Stimulated activated CD4-positive, alpha-beta T cell treated with anti-CD3 and anti-CD28 coated beads, Interleukin-1b, Interleukin-23, amount 100 ng/mL, for 4 hours (primary cell): ENCODE data around the gene MYH6.
"Not testable (repeated sequence)": the region's sequence is repeated elsewhere in the genome, so short reads cannot be mapped to it uniquely, and the experiment has no call there.

Experiments used
- DNase-seq, 2 donors: peaks; one replicate each; pipeline ENCODE4 v3.0.0-alpha.2; 2020; ENCODE audit warnings: low read depth in 2 of 2

Gene MYH6

GRCh38 chr14:23435543-23436326, 27.7 kb upstream of the MYH6 start, which contains the start of gene MYH7:
TSS of gene MYH7 (minus strand) at chr14:23435660. CDS start at chr14:23433732, 1,928 bp downstream.
- DNase-seq = no peak

- no peak for DNase-seq
Observed at GRCh38 chr14:23434488-23435222, 26.6 kb upstream of the MYH6 start.

- DNase-seq = no peak
Observed at GRCh38 chr14:23433457-23433856, 25.4 kb upstream of the MYH6 start.

GRCh38 chr14:23432946-23433345, 24.9 kb upstream of the MYH6 start:
- no peak for DNase-seq

GRCh38 chr14:23432102-23432925, 24.2 kb upstream of the MYH6 start:
- no peak for DNase-seq

- no peak for DNase-seq
Observed at GRCh38 chr14:23431486-23431885, 23.4 kb upstream of the MYH6 start.

GRCh38 chr14:23430723-23431085, 22.6 kb upstream of the MYH6 start:
- no peak for DNase-seq

- no peak for DNase-seq
Observed at GRCh38 chr14:23430016-23430722, 22.1 kb upstream of the MYH6 start.

GRCh38 chr14:23428686-23429495, 20.8 kb upstream of the MYH6 start:
- no peak for DNase-seq

- DNase-seq = not testable (repeated sequence)
Observed at GRCh38 chr14:23425798-23426197, 17.7 kb upstream of the MYH6 start.

- no peak for DNase-seq
Observed at GRCh38 chr14:23425169-23425568, 17.1 kb upstream of the MYH6 start.

- no peak for DNase-seq
Observed at GRCh38 chr14:23423657-23424056, 15.6 kb upstream of the MYH6 start.

- DNase-seq = no peak
Observed at GRCh38 chr14:23421594-23421993, 13.5 kb upstream of the MYH6 start.

- DNase-seq = not testable (repeated sequence)
Observed at GRCh38 chr14:23419646-23420045, 11.6 kb upstream of the MYH6 start.

GRCh38 chr14:23418021-23418420, 9.9 kb upstream of the MYH6 start:
- no peak for DNase-seq

- not testable (repeated sequence) for DNase-seq
Observed at GRCh38 chr14:23417269-23417668, 9.2 kb upstream of the MYH6 start.

GRCh38 chr14:23416801-23417200, 8.7 kb upstream of the MYH6 start:
- DNase-seq = no peak

GRCh38 chr14:23415821-23416778, 8.0 kb upstream of the MYH6 start:
- DNase-seq = no peak
